CD4-positive, alpha-beta T cell (primary cell): Measurements from ENCODE around the gene NAV2. TPM values are rescaled to one million over a fixed set of nuclear protein-coding genes. Genes with fewer than 3 reads are reported as not detected.

Source experiments
- ATAC-seq: fragments of 200-7000 bp; cut with Tn5 transposase; one replicate; pipeline ENCODE4 v1.10.0; 2022; ENCODE audit warnings: mild to moderate bottlenecking; ENCODE audit not compliant: poor library complexity
- CTCF ChIA-PET: fragments of 350-600 bp; sonication (Branson Sonifier 250); formaldehyde crosslinking; loops from one replicate; lab custom pipeline; 2021; ENCODE audit warnings: antibody characterized with exemption, inconsistent platforms; lab: Charles Lee
- POLR2A ChIA-PET: fragments of 350-600 bp; sonication (Branson Sonifier 250); formaldehyde crosslinking; loops from one replicate; lab custom pipeline; 2021; ENCODE audit warnings: antibody characterized with exemption, inconsistent platforms; lab: Charles Lee
- DNase-seq, 14 experiments: peaks; one replicate each; pipeline ENCODE4 v3.0.0-alpha.2; 2013 to 2020; ENCODE audit warnings: mixed read lengths in 2 of 14
- H3K27ac ChIP-seq, 2 donors: one replicate each; pipeline versions ENCODE4 v1.5.1 to v1.7.0; 2013; ENCODE audit warnings: low read length in 2 of 2, low read depth in 1 of 2, mild to moderate bottlenecking in 1 of 2
- H3K27me3 ChIP-seq, 2 experiments: 1 replicate in 1 of 2; 2 replicates in 1 of 2; pipeline versions ENCODE4 v1.6.1 to v1.7.0; 2013; ENCODE audit warnings: low read length in 2 of 2, control low read depth in 1 of 2, mild to moderate bottlenecking in 1 of 2, moderate library complexity in 1 of 2; ENCODE audit not compliant: insufficient read depth in 2 of 2, control insufficient read depth in 1 of 2
- H3K36me3 ChIP-seq: one replicate; pipeline ENCODE4 v1.6.1; 2013; ENCODE audit warnings: low read length, control low read depth; ENCODE audit not compliant: insufficient read depth
- H3K4me1 ChIP-seq: one replicate; pipeline ENCODE4 v1.6.1; 2013; ENCODE audit warnings: low read length, control low read depth; ENCODE audit not compliant: insufficient read depth
- H3K4me3 ChIP-seq: one replicate; pipeline ENCODE4 v1.5.1; 2013; ENCODE audit warnings: mild to moderate bottlenecking, low read length, moderate library complexity
- H3K9me3 ChIP-seq, 2 experiments: 1 replicate in 1 of 2; 2 replicates in 1 of 2; pipeline versions ENCODE4 v1.6.1 to v1.7.0; 2013; ENCODE audit warnings: low read length in 2 of 2, mild to moderate bottlenecking in 2 of 2, control low read depth in 1 of 2, moderate library complexity in 1 of 2; ENCODE audit not compliant: control insufficient read depth in 1 of 2, insufficient read depth in 1 of 2
- H3K27ac Mint-ChIP-seq: one replicate; pipeline ENCODE4 v1.8.0; 2020; ENCODE audit warnings: mixed read lengths
- H3K27me3 Mint-ChIP-seq: one replicate; pipeline ENCODE4 v1.8.0; 2021; ENCODE audit warnings: mixed read lengths
- H3K36me3 Mint-ChIP-seq: one replicate; pipeline ENCODE4 v1.8.0; 2021; ENCODE audit warnings: low read depth, mixed read lengths
- H3K4me1 Mint-ChIP-seq: one replicate; pipeline ENCODE4 v1.8.0; 2021; ENCODE audit warnings: low read depth, mixed read lengths
- H3K4me3 Mint-ChIP-seq: one replicate; pipeline ENCODE4 v1.8.0; 2020; ENCODE audit warnings: mild to moderate bottlenecking, mixed read lengths
- H3K9me3 Mint-ChIP-seq: one replicate; pipeline ENCODE4 v1.8.0; 2020; ENCODE audit warnings: mixed read lengths
- intact Hi-C, 2 experiments: fragments of 100-400 bp; cut with DNase I in 1 of 2; cut with micrococcal nuclease in 1 of 2; formaldehyde crosslinking; loops; one replicate each; pipeline versions ENCODE4 v1.15.1 to v1.9.0; 2023 to 2025; cut with DNase I, micrococcal nuclease
- total RNA-seq, 174 experiments: library from RNA in 2 of 174; stranded (reverse) in 2 of 174; gene quantifications; one replicate each; pipeline ENCODE4 v1.2.3 and lab custom pipeline; 2021 to 2026
- TF ChIP-seq, protein P1 (sequence below): fragments of 200-600 bp; IDR thresholded peaks from one replicate; pipeline ENCODE4 v1.8.0; 2022; ENCODE audit warnings: antibody characterized with exemption, mild to moderate bottlenecking

NAV2 gene
- total RNA-seq, 2 experiments from 2014 or later, result 0.55 to 0.64 TPM

DNA sequence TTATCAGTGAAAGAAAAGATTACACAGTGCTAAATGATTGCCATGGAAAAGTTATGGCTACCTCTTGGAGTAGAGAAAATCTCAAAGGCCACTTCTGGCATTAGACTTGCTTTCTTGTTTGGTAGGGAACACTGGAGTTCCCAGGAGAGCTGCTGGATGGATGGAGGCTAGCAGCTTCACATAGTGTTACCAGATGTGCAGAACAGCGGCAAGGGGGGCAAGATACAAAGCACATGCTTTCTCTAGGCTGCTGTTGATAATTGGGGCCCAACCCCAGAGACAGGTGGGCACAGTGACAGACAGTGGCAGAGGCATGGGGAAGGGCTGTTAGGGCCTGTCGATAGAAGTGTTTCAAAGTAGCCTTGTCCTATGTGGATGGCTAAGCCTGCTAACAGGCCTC lies 352.8 kb downstream of the NAV2 start:
- no peaks in the 10 kb centered on the region for H3K36me3 Mint-ChIP-seq
- intact Hi-C loops, result no loop called here
- H3K4me3 Mint-ChIP-seq, result no peak overlapping the region
- ATAC-seq (no peak), DNase-seq (no peak)
- Histone ChIP-seq H3K27ac (no peak overlapping the region), H3K36me3 (no peaks in the 10 kb centered on the region), H3K4me1 (no peaks in the 10 kb centered on the region), H3K9me3 (no peaks in the 10 kb centered on the region), H3K4me3 (no peak overlapping the region), H3K27me3 (no peaks in the 10 kb centered on the region)
- H3K27ac Mint-ChIP-seq, result no peak overlapping the region
- TF ChIP-seq, protein P1, sequence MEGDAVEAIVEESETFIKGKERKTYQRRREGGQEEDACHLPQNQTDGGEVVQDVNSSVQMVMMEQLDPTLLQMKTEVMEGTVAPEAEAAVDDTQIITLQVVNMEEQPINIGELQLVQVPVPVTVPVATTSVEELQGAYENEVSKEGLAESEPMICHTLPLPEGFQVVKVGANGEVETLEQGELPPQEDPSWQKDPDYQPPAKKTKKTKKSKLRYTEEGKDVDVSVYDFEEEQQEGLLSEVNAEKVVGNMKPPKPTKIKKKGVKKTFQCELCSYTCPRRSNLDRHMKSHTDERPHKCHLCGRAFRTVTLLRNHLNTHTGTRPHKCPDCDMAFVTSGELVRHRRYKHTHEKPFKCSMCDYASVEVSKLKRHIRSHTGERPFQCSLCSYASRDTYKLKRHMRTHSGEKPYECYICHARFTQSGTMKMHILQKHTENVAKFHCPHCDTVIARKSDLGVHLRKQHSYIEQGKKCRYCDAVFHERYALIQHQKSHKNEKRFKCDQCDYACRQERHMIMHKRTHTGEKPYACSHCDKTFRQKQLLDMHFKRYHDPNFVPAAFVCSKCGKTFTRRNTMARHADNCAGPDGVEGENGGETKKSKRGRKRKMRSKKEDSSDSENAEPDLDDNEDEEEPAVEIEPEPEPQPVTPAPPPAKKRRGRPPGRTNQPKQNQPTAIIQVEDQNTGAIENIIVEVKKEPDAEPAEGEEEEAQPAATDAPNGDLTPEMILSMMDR, result no peak
- ChIA-PET POLR2A (no interaction called here), CTCF (no interaction called here)
- no peaks in the 10 kb centered on the region for H3K4me1 Mint-ChIP-seq
- no peaks in the 10 kb centered on the region for H3K9me3 Mint-ChIP-seq
- H3K27me3 Mint-ChIP-seq, result peaks cover 9% of the 10 kb centered on the region

DNA sequence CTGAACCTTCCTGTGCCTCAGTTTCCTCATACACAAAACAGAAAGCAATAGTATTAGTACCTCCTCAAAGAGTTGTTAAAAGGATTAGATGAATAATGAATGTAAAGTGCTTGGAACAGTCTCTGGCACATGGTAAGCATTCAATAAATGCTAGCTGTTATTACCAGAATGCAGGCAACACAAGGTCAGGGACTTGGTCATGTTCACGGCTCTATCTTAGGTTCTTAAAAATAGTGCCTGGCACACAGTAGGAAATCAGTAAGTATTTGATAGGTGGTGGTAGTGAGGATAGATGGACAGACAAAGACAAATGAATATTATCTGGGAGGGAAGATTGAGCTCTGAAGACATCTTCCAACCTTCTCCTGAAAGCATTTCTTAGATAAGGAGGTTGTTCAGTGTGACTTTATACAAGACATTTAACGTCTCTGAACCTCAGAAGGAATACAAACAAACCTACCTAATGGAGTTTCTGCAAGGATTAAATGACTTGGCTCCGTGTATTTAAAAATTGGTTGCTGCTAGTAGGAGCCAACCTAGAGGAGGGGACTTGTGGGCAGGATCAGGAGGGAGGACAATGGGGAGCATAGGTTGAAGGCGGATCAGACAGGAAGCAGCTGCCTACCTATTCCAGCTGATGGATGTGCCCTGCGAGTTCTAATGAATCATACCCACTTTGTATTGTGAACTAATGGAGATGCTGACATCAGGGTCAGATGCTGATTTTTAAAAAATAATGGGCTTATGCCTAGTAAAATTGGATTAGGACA lies 353.6 kb downstream of the NAV2 start:
- H3K4me3 ChIP-seq, result no peak overlapping the region
- H3K4me3 Mint-ChIP-seq, result no peak overlapping the region
- no peaks in the 10 kb centered on the region for H3K9me3 ChIP-seq
- POLR2A ChIA-PET, result no interaction called here
- H3K27ac Mint-ChIP-seq, result no peak overlapping the region
- H3K4me1 Mint-ChIP-seq, result no peaks in the 10 kb centered on the region
- peaks cover 9% of the 10 kb centered on the region for H3K27me3 Mint-ChIP-seq
- CTCF ChIA-PET, result no interaction called here
- H3K27me3 ChIP-seq, result no peaks in the 10 kb centered on the region
- TF ChIP-seq, protein P1, result no peak
- H3K27ac ChIP-seq, result no peak overlapping the region
- intact Hi-C loops, result no loop called here
- no peak for DNase-seq
- no peak for ATAC-seq
- no peaks in the 10 kb centered on the region for H3K36me3 ChIP-seq
- H3K36me3 Mint-ChIP-seq, result no peaks in the 10 kb centered on the region
- H3K4me1 ChIP-seq, result no peaks in the 10 kb centered on the region
- H3K9me3 Mint-ChIP-seq, result no peaks in the 10 kb centered on the region

GRCh38 chr11:20066783-20067156 lies 354.1 kb downstream of the NAV2 start:
- peaks cover under 1% of the 10 kb centered on the region for H3K9me3 Mint-ChIP-seq
- H3K27me3 ChIP-seq, result no peaks in the 10 kb centered on the region
- H3K4me3 Mint-ChIP-seq, result no peak overlapping the region
- TF ChIP-seq, protein P1, result no peak
- H3K4me1 Mint-ChIP-seq, result no peaks in the 10 kb centered on the region
- H3K27ac Mint-ChIP-seq, result no peak overlapping the region
- H3K4me1 ChIP-seq, result no peaks in the 10 kb centered on the region
- ATAC-seq (no peak), DNase-seq (no peak)
- H3K4me3 ChIP-seq, result no peak overlapping the region
- H3K36me3 Mint-ChIP-seq, result no peaks in the 10 kb centered on the region
- no peaks in the 10 kb centered on the region for H3K36me3 ChIP-seq
- peaks cover 9% of the 10 kb centered on the region for H3K27me3 Mint-ChIP-seq
- CTCF ChIA-PET, result no interaction called here
- no peaks in the 10 kb centered on the region for H3K9me3 ChIP-seq
- no peak overlapping the region for H3K27ac ChIP-seq
- POLR2A ChIA-PET, result no interaction called here
- intact Hi-C loops, result no loop called here
